HepG2 (cell line): ENCODE results near the gene TSPAN31. TPM values are rescaled to one million over a fixed set of nuclear protein-coding genes. Genes with fewer than 3 reads are reported as not detected.

Source experiments
- CBFB ChIP-seq: sonication (generic); formaldehyde crosslinking; IDR thresholded peaks from 2 replicates; pipeline ENCODE4 v1.4.0; 2020; ENCODE audit warnings: missing genetic modification reagents
- ETV5 ChIP-seq: IDR thresholded peaks from 2 replicates; pipeline ENCODE4 v1.6.1; 2018; ENCODE audit warnings: missing biosample characterization, missing genetic modification reagents, inconsistent platforms, borderline replicate concordance
- GABPB1 ChIP-seq: IDR thresholded peaks from 2 replicates; pipeline ENCODE4 v1.6.1; 2016; ENCODE audit warnings: mild to moderate bottlenecking, missing genetic modification reagents, moderate library complexity, missing compliant biosample characterization
- KDM2A ChIP-seq: sonication (generic); formaldehyde crosslinking; IDR thresholded peaks from 2 replicates; pipeline ENCODE4 v1.4.0; 2020; ENCODE audit warnings: low read depth, missing genetic modification reagents, borderline replicate concordance
- ZNF776 ChIP-seq: sonication (generic); formaldehyde crosslinking; IDR thresholded peaks from 2 replicates; pipeline ENCODE4 v1.4.0; 2020; ENCODE audit warnings: mild to moderate bottlenecking, missing genetic modification reagents
- ZNF839 ChIP-seq: sonication (generic); formaldehyde crosslinking; IDR thresholded peaks from 2 replicates; pipeline ENCODE4 v1.4.0; 2020; ENCODE audit warnings: missing genetic modification reagents, mild to moderate bottlenecking, borderline replicate concordance
- polyA plus RNA-seq, 8 experiments: library from polyadenylated mRNA; depleted of rRNA in 3 of 8; stranded (reverse) in 7 of 8; unstranded in 1 of 8; fragments of >200 nt; fragmentation: Illumina TruSeq in 4 of 8; extraction: Trizol in 4 of 8; gene quantifications; 2 replicates each; pipeline versions ENCODE4 v1.2.1 to v1.2.3, GENCODE V29; 2011 to 2016; ENCODE audit warnings: low read depth in 4 of 8, missing spikeins in 1 of 8, mixed read lengths in 1 of 8; ENCODE audit not compliant: insufficient read depth in 1 of 8
- total RNA-seq, 5 experiments: library from RNA; depleted of rRNA; stranded (reverse); fragments of >200 nt; fragmentation: Illumina TruSeq; extraction: Trizol; gene quantifications; 2 replicates each; pipeline ENCODE4 v1.2.3, GENCODE V29; 2016; ENCODE audit warnings: low read depth in 1 of 5
- TF ChIP-seq, protein P1 (sequence below): sonication (generic); formaldehyde crosslinking; IDR thresholded peaks from 2 replicates; pipeline ENCODE4 v1.9.0; 2022; ENCODE audit warnings: missing genetic modification reagents, mild to moderate bottlenecking, borderline replicate concordance
- TF ChIP-seq, protein P2 (sequence below), 2 experiments: sonication (generic) in 1 of 2; formaldehyde crosslinking in 1 of 2; IDR thresholded peaks; 2 replicates each; pipeline versions ENCODE4 v1.5.1 to v1.6.1; 2011 to 2020; ENCODE audit warnings: borderline replicate concordance in 1 of 2, low read depth in 1 of 2, low read length in 1 of 2, mild to moderate bottlenecking in 1 of 2, missing genetic modification reagents in 1 of 2, moderate library complexity in 1 of 2
- TF ChIP-seq, protein P3 (sequence below): sonication (generic); formaldehyde crosslinking; IDR thresholded peaks from 2 replicates; pipeline ENCODE4 v1.4.0; 2020; ENCODE audit warnings: missing genetic modification reagents, borderline replicate concordance
- TF ChIP-seq, protein P4 (sequence below): sonication (generic); formaldehyde crosslinking; IDR thresholded peaks from 2 replicates; pipeline ENCODE4 v1.8.0; 2022; ENCODE audit warnings: missing genetic modification reagents, mild to moderate bottlenecking, borderline replicate concordance

Gene TSPAN31
- total and polyA plus RNA-seq, 2 of the 13 experiments (the other 11 are each of a cell fraction or from before 2014, with no cell fraction given), result 10.4 to 24.6 TPM

DNA sequence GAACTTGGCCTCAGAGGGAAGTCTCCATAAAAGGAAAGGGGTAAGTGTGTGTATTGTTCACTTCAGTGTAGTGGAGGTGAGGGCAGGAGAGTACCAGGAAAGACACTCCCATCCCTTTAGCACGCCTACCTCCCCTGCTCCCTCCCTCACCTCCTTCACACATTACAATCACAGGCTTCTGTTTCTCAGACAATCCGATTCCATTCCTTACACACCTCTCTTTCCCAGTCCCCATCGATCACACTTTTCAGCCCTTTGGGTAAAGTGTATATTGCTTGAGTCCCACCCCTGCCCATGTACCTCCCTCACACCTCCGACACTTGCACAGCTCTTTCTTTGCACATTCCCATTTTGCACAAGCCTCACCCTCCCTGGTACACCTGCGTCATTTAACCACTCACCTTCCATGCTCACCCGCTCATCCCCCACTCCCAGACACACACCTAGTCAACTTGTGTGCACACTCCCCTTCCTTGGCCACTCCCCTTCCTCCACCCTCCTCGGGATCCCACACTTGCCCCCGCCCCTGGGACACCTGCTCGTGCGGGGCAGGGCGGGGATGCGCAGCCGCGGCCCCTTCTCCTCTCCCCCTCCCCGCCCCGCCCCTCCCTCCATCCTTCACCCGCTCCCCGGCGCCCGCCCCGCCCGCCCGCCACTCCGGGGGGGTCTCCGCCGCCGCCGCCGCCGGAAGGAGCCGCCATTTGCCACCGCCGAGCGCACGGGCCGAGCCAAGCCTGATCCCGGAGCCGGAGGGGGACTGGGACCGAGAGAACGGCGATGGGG, 9.8 kb downstream of the TSPAN31 start, which contains the start of gene MARCHF9 (continued):
- TF ChIP-seq, protein P1, sequence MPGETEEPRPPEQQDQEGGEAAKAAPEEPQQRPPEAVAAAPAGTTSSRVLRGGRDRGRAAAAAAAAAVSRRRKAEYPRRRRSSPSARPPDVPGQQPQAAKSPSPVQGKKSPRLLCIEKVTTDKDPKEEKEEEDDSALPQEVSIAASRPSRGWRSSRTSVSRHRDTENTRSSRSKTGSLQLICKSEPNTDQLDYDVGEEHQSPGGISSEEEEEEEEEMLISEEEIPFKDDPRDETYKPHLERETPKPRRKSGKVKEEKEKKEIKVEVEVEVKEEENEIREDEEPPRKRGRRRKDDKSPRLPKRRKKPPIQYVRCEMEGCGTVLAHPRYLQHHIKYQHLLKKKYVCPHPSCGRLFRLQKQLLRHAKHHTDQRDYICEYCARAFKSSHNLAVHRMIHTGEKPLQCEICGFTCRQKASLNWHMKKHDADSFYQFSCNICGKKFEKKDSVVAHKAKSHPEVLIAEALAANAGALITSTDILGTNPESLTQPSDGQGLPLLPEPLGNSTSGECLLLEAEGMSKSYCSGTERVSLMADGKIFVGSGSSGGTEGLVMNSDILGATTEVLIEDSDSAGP, result peak; percentile 19; the same call in 1 of the 2 replicates
- TF ChIP-seq, protein P2, sequence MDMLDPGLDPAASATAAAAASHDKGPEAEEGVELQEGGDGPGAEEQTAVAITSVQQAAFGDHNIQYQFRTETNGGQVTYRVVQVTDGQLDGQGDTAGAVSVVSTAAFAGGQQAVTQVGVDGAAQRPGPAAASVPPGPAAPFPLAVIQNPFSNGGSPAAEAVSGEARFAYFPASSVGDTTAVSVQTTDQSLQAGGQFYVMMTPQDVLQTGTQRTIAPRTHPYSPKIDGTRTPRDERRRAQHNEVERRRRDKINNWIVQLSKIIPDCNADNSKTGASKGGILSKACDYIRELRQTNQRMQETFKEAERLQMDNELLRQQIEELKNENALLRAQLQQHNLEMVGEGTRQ (IDR thresholded peaks at IDR 0.05; ENCODE audit: low read depth, low read length), result no peak
- TF ChIP-seq, protein P2 (CRISPR knock-in tag; IDR thresholded peaks at IDR 0.05; ENCODE audit: borderline replicate concordance), result peak; percentile 5; the same call in 1 of the 2 replicates
- peak; percentile 54; the same call in 1 of the 2 replicates for TF ChIP-seq KDM2A (CRISPR knock-in tag)
- TF ChIP-seq ZNF776, result 0 out of 2 replicates have a peak, but pooled peaks have one; percentile 14
- TF ChIP-seq ETV5 (CRISPR knock-in tag), result 0 out of 2 replicates have a peak, but pooled peaks have one; percentile 7
- TF ChIP-seq, protein P3, sequence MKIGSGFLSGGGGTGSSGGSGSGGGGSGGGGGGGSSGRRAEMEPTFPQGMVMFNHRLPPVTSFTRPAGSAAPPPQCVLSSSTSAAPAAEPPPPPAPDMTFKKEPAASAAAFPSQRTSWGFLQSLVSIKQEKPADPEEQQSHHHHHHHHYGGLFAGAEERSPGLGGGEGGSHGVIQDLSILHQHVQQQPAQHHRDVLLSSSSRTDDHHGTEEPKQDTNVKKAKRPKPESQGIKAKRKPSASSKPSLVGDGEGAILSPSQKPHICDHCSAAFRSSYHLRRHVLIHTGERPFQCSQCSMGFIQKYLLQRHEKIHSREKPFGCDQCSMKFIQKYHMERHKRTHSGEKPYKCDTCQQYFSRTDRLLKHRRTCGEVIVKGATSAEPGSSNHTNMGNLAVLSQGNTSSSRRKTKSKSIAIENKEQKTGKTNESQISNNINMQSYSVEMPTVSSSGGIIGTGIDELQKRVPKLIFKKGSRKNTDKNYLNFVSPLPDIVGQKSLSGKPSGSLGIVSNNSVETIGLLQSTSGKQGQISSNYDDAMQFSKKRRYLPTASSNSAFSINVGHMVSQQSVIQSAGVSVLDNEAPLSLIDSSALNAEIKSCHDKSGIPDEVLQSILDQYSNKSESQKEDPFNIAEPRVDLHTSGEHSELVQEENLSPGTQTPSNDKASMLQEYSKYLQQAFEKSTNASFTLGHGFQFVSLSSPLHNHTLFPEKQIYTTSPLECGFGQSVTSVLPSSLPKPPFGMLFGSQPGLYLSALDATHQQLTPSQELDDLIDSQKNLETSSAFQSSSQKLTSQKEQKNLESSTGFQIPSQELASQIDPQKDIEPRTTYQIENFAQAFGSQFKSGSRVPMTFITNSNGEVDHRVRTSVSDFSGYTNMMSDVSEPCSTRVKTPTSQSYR (CRISPR knock-in tag), result no peak
- TF ChIP-seq, protein P4, sequence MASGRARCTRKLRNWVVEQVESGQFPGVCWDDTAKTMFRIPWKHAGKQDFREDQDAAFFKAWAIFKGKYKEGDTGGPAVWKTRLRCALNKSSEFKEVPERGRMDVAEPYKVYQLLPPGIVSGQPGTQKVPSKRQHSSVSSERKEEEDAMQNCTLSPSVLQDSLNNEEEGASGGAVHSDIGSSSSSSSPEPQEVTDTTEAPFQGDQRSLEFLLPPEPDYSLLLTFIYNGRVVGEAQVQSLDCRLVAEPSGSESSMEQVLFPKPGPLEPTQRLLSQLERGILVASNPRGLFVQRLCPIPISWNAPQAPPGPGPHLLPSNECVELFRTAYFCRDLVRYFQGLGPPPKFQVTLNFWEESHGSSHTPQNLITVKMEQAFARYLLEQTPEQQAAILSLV (CRISPR knock-in tag), result 0 out of 2 replicates have a peak, but pooled peaks have one; percentile 38
- no peak for TF ChIP-seq ZNF839 (CRISPR knock-in tag)
- TF ChIP-seq GABPB1 (CRISPR knock-in tag), result peak; percentile 57
- no peak for TF ChIP-seq CBFB
